Liver (tissue), 9 donors: ENCODE measurements around the gene PPP1R12C. TPM values are rescaled to one million over a fixed set of nuclear protein-coding genes. Genes with fewer than 3 reads are reported as not detected.

Experiments
- DNase-seq: peaks from one replicate; pipeline ENCODE4 v3.0.0-alpha.2; 2017; ENCODE audit warnings: low spot score
- H3K27ac ChIP-seq, 2 donors: one replicate each; pipeline ENCODE4 v1.7.0; 2013; ENCODE audit warnings: inconsistent platforms in 2 of 2, low read length in 2 of 2, control low read depth in 1 of 2, low read depth in 1 of 2, mild to moderate bottlenecking in 1 of 2
- H3K27me3 ChIP-seq, 4 donors: one replicate each; pipeline versions ENCODE4 v1.6.1 to v1.7.0; 2013; ENCODE audit warnings: low read length in 3 of 4, inconsistent platforms in 1 of 4, mild to moderate bottlenecking in 1 of 4, moderate library complexity in 1 of 4; ENCODE audit not compliant: control insufficient read depth in 4 of 4, insufficient read depth in 4 of 4
- H3K36me3 ChIP-seq, 4 donors: one replicate each; pipeline versions ENCODE4 v1.6.1 to v1.7.0; 2013; ENCODE audit warnings: low read length in 3 of 4, mild to moderate bottlenecking in 3 of 4, low read depth in 1 of 4, moderate library complexity in 1 of 4; ENCODE audit not compliant: control insufficient read depth in 4 of 4, insufficient read depth in 3 of 4
- H3K4me1 ChIP-seq, 4 donors: one replicate each; pipeline versions ENCODE4 v1.6.1 to v1.7.0; 2013; ENCODE audit warnings: low read length in 3 of 4, mild to moderate bottlenecking in 3 of 4, moderate library complexity in 1 of 4; ENCODE audit not compliant: control insufficient read depth in 4 of 4, insufficient read depth in 4 of 4
- H3K4me3 ChIP-seq, 3 donors: one replicate each; pipeline versions ENCODE4 v1.6.1 to v1.7.0; 2013; ENCODE audit warnings: low read length in 3 of 3, control low read depth in 1 of 3, low read depth in 1 of 3, mild to moderate bottlenecking in 1 of 3
- H3K9ac ChIP-seq, 2 donors: one replicate each; pipeline ENCODE4 v1.7.0; 2013; ENCODE audit warnings: low read length in 2 of 2, mild to moderate bottlenecking in 2 of 2, moderate library complexity in 2 of 2, control low read depth in 1 of 2, low read depth in 1 of 2
- H3K9me3 ChIP-seq, 4 donors: one replicate each; pipeline versions ENCODE4 v1.6.1 to v1.7.0; 2013; ENCODE audit warnings: low read length in 3 of 4; ENCODE audit not compliant: control insufficient read depth in 4 of 4
- CTCF ChIP-seq: fragments of 150-350 bp; IDR thresholded peaks from 2 replicates; pipeline ENCODE4 v1.5.1; 2017; ENCODE audit warnings: improper control_type of control experiment, low read depth, low read length; ENCODE audit not compliant: missing input control
- EGR1 ChIP-seq, 2 donors: IDR thresholded peaks; 2 replicates each; pipeline ENCODE4 v1.6.1; 2016 to 2018; ENCODE audit warnings: antibody characterized with exemption in 2 of 2, low read depth in 2 of 2
- FOXA1 ChIP-seq: IDR thresholded peaks from 2 replicates; pipeline ENCODE4 v1.6.1; 2016; ENCODE audit warnings: antibody characterized with exemption
- FOXA2 ChIP-seq: IDR thresholded peaks from 2 replicates; pipeline ENCODE4 v1.6.1; 2016; ENCODE audit warnings: antibody characterized with exemption
- GABPA ChIP-seq, 2 donors: IDR thresholded peaks in 1 of 2; conservative IDR thresholded peaks in 1 of 2; 2 replicates each; pipeline ENCODE4 v1.6.1; 2016; ENCODE audit warnings: antibody characterized with exemption in 2 of 2, mild to moderate bottlenecking in 1 of 2, moderate library complexity in 1 of 2
- HNF4A ChIP-seq, 2 donors: conservative IDR thresholded peaks; 2 replicates each; pipeline ENCODE4 v1.6.1; 2016; ENCODE audit warnings: antibody characterized with exemption in 2 of 2, mild to moderate bottlenecking in 2 of 2
- HNF4G ChIP-seq: IDR thresholded peaks from 2 replicates; pipeline ENCODE4 v1.6.1; 2016; ENCODE audit warnings: antibody characterized with exemption
- JUND ChIP-seq, 2 donors: IDR thresholded peaks; 2 replicates each; pipeline ENCODE4 v1.6.1; 2016; ENCODE audit warnings: antibody characterized with exemption in 2 of 2
- RAD21 ChIP-seq, 2 donors: IDR thresholded peaks; 2 replicates each; pipeline ENCODE4 v1.6.1; 2016; ENCODE audit warnings: antibody characterized with exemption in 2 of 2, mild to moderate bottlenecking in 2 of 2
- REST ChIP-seq: IDR thresholded peaks from 2 replicates; pipeline ENCODE4 v1.6.1; 2016; ENCODE audit warnings: antibody characterized with exemption, mild to moderate bottlenecking
- RXRA ChIP-seq, 2 donors: IDR thresholded peaks; 2 replicates each; pipeline ENCODE4 v1.6.1; 2017 to 2018; ENCODE audit warnings: antibody characterized with exemption in 2 of 2, mild to moderate bottlenecking in 1 of 2
- SP1 ChIP-seq: IDR thresholded peaks from 2 replicates; pipeline ENCODE4 v1.6.1; 2018; ENCODE audit warnings: antibody characterized with exemption, mild to moderate bottlenecking
- TAF1 ChIP-seq: conservative IDR thresholded peaks from 2 replicates; pipeline ENCODE4 v1.6.1; 2016; ENCODE audit warnings: antibody characterized with exemption, mild to moderate bottlenecking
- YY1 ChIP-seq: IDR thresholded peaks from 2 replicates; pipeline ENCODE4 v1.6.1; 2016; ENCODE audit warnings: antibody characterized with exemption, mild to moderate bottlenecking
- ZBTB33 ChIP-seq: IDR thresholded peaks from 2 replicates; pipeline ENCODE4 v1.6.1; 2016; ENCODE audit warnings: antibody characterized with exemption
- WGBS: extraction: QIAGEN DNeasy Blood & Tissue Kit; methylation state at CpG from one replicate; pipeline ENCODE4 v1.1.7; 2013; 5-methylcytosine and 5-hydroxymethylcytosine counted together
- polyA plus RNA-seq, 2 donors: library from polyadenylated mRNA; stranded (reverse) in 1 of 2; unstranded in 1 of 2; fragments of 200-250 nt in 1 of 2; fragments of >200 nt in 1 of 2; fragmentation: Nextera tagmentation in 1 of 2; extraction: Ambion mirVana in 1 of 2; gene quantifications; one replicate each; pipeline versions ENCODE4 v1.2.1 to v1.2.3, GENCODE V29; 2013 to 2015
- total RNA-seq, 2 donors: library from RNA; depleted of rRNA; stranded (reverse); fragments of >200 nt; gene quantifications; one replicate each; pipeline ENCODE4 v1.2.3, GENCODE V29; 2014
- TF ChIP-seq, protein P1 (sequence below): IDR thresholded peaks from 2 replicates; pipeline ENCODE4 v1.6.1; 2016; ENCODE audit warnings: antibody characterized with exemption
- TF ChIP-seq, protein P2 (sequence below): IDR thresholded peaks from 2 replicates; pipeline ENCODE4 v1.6.1; 2016; ENCODE audit warnings: antibody characterized with exemption
- donor health status: healthy.
- donor health status: healthy.
- donor health status: healthy.
- donor health status: healthy.
- donor health status: healthy.

PPP1R12C gene
- total and polyA plus RNA-seq, 4 donors = 7.4 to 35.8 (median 24.9) TPM

GRCh38 chr19:55160986-55161365 is 43.5 kb upstream of the PPP1R12C start (continued):
- no peak for TF ChIP-seq SP1

- WGBS = 6% methylated on average over 33 of the region's 33 CpGs
- Histone ChIP-seq H3K4me1 (no peaks in the 10 kb centered on the region), H3K27ac (no peak overlapping the region), H3K4me3 (no peak overlapping the region), H3K27me3 (peaks cover 3 to 4% (median 3%) of the 10 kb centered on the region in 4 donors), H3K36me3 (no peaks in the 10 kb centered on the region), H3K9ac (no peak overlapping the region), H3K9me3 (no peaks in the 10 kb centered on the region)
- peak; percentile 89 for DNase-seq
- TF ChIP-seq CTCF = peak; percentile 71
- TF ChIP-seq JUND (IDR thresholded peaks at IDR 0.05) = no peak
- TF ChIP-seq RAD21 (IDR thresholded peaks at IDR 0.05) = peak; percentile 63 to 82
These were observed 42.9 kb upstream of the PPP1R12C start for GRCh38 chr19:55160128-55160985.

DNA sequence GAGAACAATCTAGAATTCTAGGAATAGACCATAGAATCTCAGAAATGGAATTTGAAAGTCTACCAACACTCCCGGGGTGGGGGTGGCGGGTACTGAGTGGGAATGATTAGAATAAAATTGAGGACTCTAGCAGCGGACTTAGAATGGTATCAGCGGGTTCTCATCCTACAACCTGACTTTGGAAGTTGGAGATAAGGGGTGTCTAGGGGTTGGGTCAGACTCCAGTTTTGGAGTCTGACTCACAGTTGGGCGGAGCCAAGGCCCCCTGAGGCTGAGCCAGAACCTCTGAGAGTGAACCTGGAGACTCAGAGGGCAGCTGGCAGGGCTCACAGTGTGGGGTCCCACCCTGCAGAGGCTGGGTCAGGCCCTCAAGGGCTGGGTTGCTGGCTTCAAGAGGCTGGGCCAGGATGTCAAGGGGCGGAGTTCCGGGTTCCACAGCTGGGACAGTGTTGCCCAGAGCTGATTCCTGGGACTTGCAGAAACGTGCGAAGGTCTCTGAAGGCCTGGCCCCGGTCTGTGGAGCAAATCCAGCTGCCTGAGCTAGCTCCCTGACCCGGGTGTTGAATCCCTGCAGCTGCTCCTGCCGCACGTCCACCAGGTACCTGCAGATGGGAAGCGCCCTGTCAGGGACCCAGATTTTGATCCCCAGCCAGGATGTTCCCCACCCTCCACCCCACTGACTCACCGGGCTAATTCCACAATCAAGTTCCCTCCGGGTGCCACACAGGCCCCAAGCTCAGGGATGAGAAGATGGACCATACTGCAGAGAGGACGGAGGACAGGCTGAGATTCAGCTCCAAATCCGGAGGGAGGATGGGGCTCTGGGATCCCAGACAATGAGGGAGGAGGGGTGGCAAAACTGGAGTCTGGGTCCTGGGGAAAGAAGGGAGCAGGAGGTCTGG is 41.7 kb upstream of the PPP1R12C start:
- no peaks in the 10 kb centered on the region for H3K36me3 ChIP-seq
- H3K9me3 ChIP-seq = no peaks in the 10 kb centered on the region
- H3K9ac ChIP-seq = no peak overlapping the region
- WGBS = 76% methylated on average over 18 of the region's 18 CpGs
- peaks cover 3 to 4% (median 3%) of the 10 kb centered on the region in 4 donors for H3K27me3 ChIP-seq
- H3K27ac ChIP-seq = no peak overlapping the region
- no peaks in the 10 kb centered on the region for H3K4me1 ChIP-seq
- H3K4me3 ChIP-seq = no peak overlapping the region
- DNase-seq = peak; percentile 54
- no peak for TF ChIP-seq REST
- TF ChIP-seq, protein P1, sequence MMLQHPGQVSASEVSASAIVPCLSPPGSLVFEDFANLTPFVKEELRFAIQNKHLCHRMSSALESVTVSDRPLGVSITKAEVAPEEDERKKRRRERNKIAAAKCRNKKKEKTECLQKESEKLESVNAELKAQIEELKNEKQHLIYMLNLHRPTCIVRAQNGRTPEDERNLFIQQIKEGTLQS = no peak
- TF ChIP-seq GABPA (IDR thresholded peaks at IDR 0.05 in 1 of 2, conservative IDR thresholded peaks at IDR 0.05 in 1 of 2) = no peak
- no peak for TF ChIP-seq CTCF
- no peak for TF ChIP-seq SP1
- TF ChIP-seq TAF1 = no peak
- no peak for TF ChIP-seq FOXA1
- TF ChIP-seq, protein P2, sequence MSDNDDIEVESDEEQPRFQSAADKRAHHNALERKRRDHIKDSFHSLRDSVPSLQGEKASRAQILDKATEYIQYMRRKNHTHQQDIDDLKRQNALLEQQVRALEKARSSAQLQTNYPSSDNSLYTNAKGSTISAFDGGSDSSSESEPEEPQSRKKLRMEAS = no peak
- TF ChIP-seq ZBTB33 = no peak
- TF ChIP-seq RXRA (IDR thresholded peaks at IDR 0.05) = no peak
- TF ChIP-seq FOXA2 = no peak
- no peak for TF ChIP-seq EGR1 (IDR thresholded peaks at IDR 0.05; ENCODE audit: low read depth in 2 of 2)
- TF ChIP-seq RAD21 (IDR thresholded peaks at IDR 0.05) = no peak
- no peak for TF ChIP-seq HNF4A (conservative IDR thresholded peaks at IDR 0.05)
- TF ChIP-seq YY1 = no peak
- no peak for TF ChIP-seq HNF4G
- TF ChIP-seq JUND (IDR thresholded peaks at IDR 0.05) = no peak
